Mesendoderm (in vitro differentiated cells): Measurements from ENCODE around the gene CYFIP1.

Experiments used
- DNase-seq: peaks from one replicate; pipeline ENCODE4 v3.0.0; 2013
- H2AK5ac ChIP-seq: 2 replicates; pipeline ENCODE4 v1.6.1; 2013; ENCODE audit warnings: low read length, inconsistent platforms
- H2BK120ac ChIP-seq: 2 replicates; pipeline ENCODE4 v1.6.1; 2013; ENCODE audit warnings: low read depth, mild to moderate bottlenecking, low read length, moderate library complexity, mixed read lengths
- H2BK15ac ChIP-seq: replicated peaks from 2 replicates; pipeline ENCODE4 v1.6.1; 2013; ENCODE audit warnings: low read depth, mild to moderate bottlenecking, moderate library complexity
- H2BK5ac ChIP-seq: 2 replicates; pipeline ENCODE4 v1.6.1; 2013; ENCODE audit warnings: low read length, inconsistent platforms
- H3K18ac ChIP-seq: 2 replicates; pipeline ENCODE4 v1.6.1; 2013; ENCODE audit warnings: mild to moderate bottlenecking, low read length, mixed read lengths
- H3K23ac ChIP-seq: one replicate; pipeline ENCODE4 v1.6.1; 2013; ENCODE audit warnings: low read length
- H3K27ac ChIP-seq: 2 replicates; pipeline ENCODE4 v1.5.1; 2013; ENCODE audit warnings: low read depth, mild to moderate bottlenecking, inconsistent platforms, low read length, moderate library complexity
- H3K27me3 ChIP-seq: 2 replicates; pipeline ENCODE4 v1.6.1; 2013; ENCODE audit warnings: low read length, control low read depth, mild to moderate bottlenecking, inconsistent platforms; ENCODE audit not compliant: insufficient read depth, poor library complexity
- H3K36me3 ChIP-seq: 2 replicates; pipeline ENCODE4 v1.6.1; 2013; ENCODE audit warnings: low read length, inconsistent platforms; ENCODE audit not compliant: control insufficient read depth, insufficient read depth
- H3K4ac ChIP-seq: one replicate; pipeline ENCODE4 v1.6.1; 2013; ENCODE audit warnings: low read depth, mild to moderate bottlenecking, low read length, moderate library complexity
- H3K4me1 ChIP-seq: 2 replicates; pipeline ENCODE4 v1.6.1; 2013; ENCODE audit warnings: low read depth, low read length, inconsistent platforms; ENCODE audit not compliant: control insufficient read depth
- H3K4me2 ChIP-seq: 2 replicates; pipeline ENCODE4 v1.6.1; 2013; ENCODE audit warnings: low read length
- H3K4me3 ChIP-seq: 2 replicates; pipeline ENCODE4 v1.5.1; 2013; ENCODE audit warnings: mild to moderate bottlenecking, low read length
- H3K56ac ChIP-seq: one replicate; pipeline ENCODE4 v1.6.1; 2013; ENCODE audit warnings: low read length
- H3K79me1 ChIP-seq: 2 replicates; pipeline ENCODE4 v1.6.1; 2013; ENCODE audit warnings: low read length, inconsistent platforms
- H3K79me2 ChIP-seq: 2 replicates; pipeline ENCODE4 v1.6.1; 2013; ENCODE audit warnings: mild to moderate bottlenecking, low read length; ENCODE audit not compliant: control insufficient read depth, insufficient read depth
- H3K9ac ChIP-seq: 2 replicates; pipeline ENCODE4 v1.6.1; 2013; ENCODE audit warnings: low read length, inconsistent platforms
- H4K5ac ChIP-seq: one replicate; pipeline ENCODE4 v1.6.1; 2013; ENCODE audit warnings: low read length
- H4K8ac ChIP-seq: one replicate; pipeline ENCODE4 v1.6.1; 2013; ENCODE audit warnings: low read depth, mild to moderate bottlenecking, control low read depth, low read length, moderate library complexity
- WGBS: extraction: QIAGEN DNeasy Blood & Tissue Kit; methylation state at CpG from one replicate; pipeline ENCODE4 v1.1.7; 2013; ENCODE audit warnings: low lambda C conversion rate, missing lambda C conversion rate; ENCODE audit not compliant: insufficient coverage; ENCODE audit errors: extremely low coverage; 5-methylcytosine and 5-hydroxymethylcytosine counted together

The CYFIP1 gene

GRCh38 chr15:22925875-22926274 lies 54.3 kb downstream of the CYFIP1 start:
- Histone ChIP-seq H3K4me2 (no peak overlapping the region), H3K4ac (no peak overlapping the region), H4K5ac (no peak overlapping the region), H2AK5ac (no peak overlapping the region), H3K9ac (no peak overlapping the region), H3K18ac (no peak overlapping the region), H3K79me2 (no peaks in the 10 kb centered on the region), H3K23ac (no peak overlapping the region), H3K27me3 (no peaks in the 10 kb centered on the region), H2BK120ac (no peak overlapping the region), H3K27ac (no peak overlapping the region), H4K8ac (no peak overlapping the region), H2BK5ac (no peak overlapping the region), H3K56ac (no peak overlapping the region), H2BK15ac (no peak overlapping the region), H3K4me3 (no peak overlapping the region), H3K79me1 (no peaks in the 10 kb centered on the region), H3K36me3 (peaks cover 2% of the 10 kb centered on the region), H3K4me1 (no peaks in the 10 kb centered on the region)
- DNase-seq, result no peak
- WGBS, result no CpG with 5 or more reads among the region's 17 CpGs

- no peak overlapping the region for H3K56ac ChIP-seq
- no peak overlapping the region for H3K4ac ChIP-seq
- H3K27ac ChIP-seq, result no peak overlapping the region
- H2BK5ac ChIP-seq, result no peak overlapping the region
- peaks cover 3% of the 10 kb centered on the region for H3K36me3 ChIP-seq
- H3K23ac ChIP-seq, result no peak overlapping the region
- H3K27me3 ChIP-seq, result no peaks in the 10 kb centered on the region
- H3K4me1 ChIP-seq, result no peaks in the 10 kb centered on the region
- no peak overlapping the region for H3K4me2 ChIP-seq
- no peak overlapping the region for H2BK15ac ChIP-seq
- no CpG with 5 or more reads among the region's 5 CpGs for WGBS
- no peak overlapping the region for H3K4me3 ChIP-seq
- no peaks in the 10 kb centered on the region for H3K79me2 ChIP-seq
- H2BK120ac ChIP-seq, result no peak overlapping the region
- no peak overlapping the region for H3K9ac ChIP-seq
- H4K5ac ChIP-seq, result no peak overlapping the region
- no peak overlapping the region for H4K8ac ChIP-seq
- no peaks in the 10 kb centered on the region for H3K79me1 ChIP-seq
- no peak overlapping the region for H3K18ac ChIP-seq
- no peak overlapping the region for H2AK5ac ChIP-seq
- no peak for DNase-seq
These were observed 58.2 kb downstream of the CYFIP1 start for GRCh38 chr15:22922003-22922402.

DNA sequence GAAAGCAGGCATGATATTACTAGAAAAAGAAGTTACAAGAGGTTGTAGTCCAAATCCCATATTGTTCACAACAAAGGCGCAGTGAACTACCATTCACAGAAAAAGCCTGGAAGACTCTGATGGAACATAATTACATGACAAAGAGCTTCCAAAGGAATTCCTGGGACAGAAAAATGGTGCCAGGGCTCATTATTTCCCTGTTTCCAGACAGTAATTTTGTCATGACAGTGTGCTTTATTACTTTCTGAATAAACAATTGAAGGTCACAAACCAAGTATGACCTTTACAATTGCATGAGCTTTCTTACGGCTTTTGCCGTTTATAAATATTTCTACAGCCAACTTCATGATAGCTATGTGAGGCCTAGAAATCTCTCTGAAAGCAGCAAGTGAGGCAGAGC lies 61.0 kb downstream of the CYFIP1 start:
- H3K36me3 ChIP-seq, result peaks cover 1% of the 10 kb centered on the region
- H3K4me3 ChIP-seq, result no peak overlapping the region
- no peak overlapping the region for H3K18ac ChIP-seq
- no peak overlapping the region for H3K9ac ChIP-seq
- H3K4me2 ChIP-seq, result no peak overlapping the region
- H3K79me2 ChIP-seq, result no peaks in the 10 kb centered on the region
- no peak overlapping the region for H2BK5ac ChIP-seq
- H3K4me1 ChIP-seq, result no peaks in the 10 kb centered on the region
- no peak overlapping the region for H2AK5ac ChIP-seq
- no peak overlapping the region for H2BK120ac ChIP-seq
- H4K8ac ChIP-seq, result no peak overlapping the region
- no peak overlapping the region for H4K5ac ChIP-seq
- no peak overlapping the region for H3K4ac ChIP-seq
- no peak overlapping the region for H2BK15ac ChIP-seq
- H3K56ac ChIP-seq, result no peak overlapping the region
- no peak for DNase-seq
- no peaks in the 10 kb centered on the region for H3K79me1 ChIP-seq
- H3K23ac ChIP-seq, result no peak overlapping the region
- no peak overlapping the region for H3K27ac ChIP-seq
- WGBS, result no CpG with 5 or more reads among the region's 3 CpGs
- H3K27me3 ChIP-seq, result no peaks in the 10 kb centered on the region

DNA sequence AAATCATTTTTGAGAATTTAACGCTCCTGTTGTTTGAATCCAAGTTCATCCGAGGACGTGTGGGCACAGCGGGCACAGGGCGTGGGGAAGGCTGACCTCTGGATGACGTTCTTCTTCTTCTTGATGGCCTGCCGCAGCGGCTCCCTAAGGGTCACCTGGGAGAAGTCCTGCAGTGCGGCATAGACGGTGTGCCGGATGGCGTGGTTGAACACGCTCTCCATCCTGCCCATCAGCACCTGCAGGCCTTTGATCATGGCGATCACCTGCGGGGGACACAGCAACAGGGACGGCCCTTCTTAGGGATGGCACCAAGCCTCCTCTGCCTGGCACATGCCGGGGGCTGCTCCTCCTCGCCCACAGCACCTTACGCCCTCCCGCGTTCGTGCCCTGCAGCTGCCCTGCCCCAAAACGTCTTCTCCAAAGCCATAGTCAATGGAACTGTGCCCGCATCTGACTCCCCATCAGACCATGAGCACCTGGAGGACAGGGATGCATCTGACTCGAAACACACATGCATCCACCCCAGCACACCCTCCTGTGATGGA lies 61.5 kb downstream of the CYFIP1 start:
- no peak for DNase-seq
- Histone ChIP-seq H3K4ac (no peak overlapping the region), H3K79me2 (no peaks in the 10 kb centered on the region), H2BK15ac (no peak overlapping the region), H4K5ac (no peak overlapping the region), H2BK5ac (no peak overlapping the region), H3K9ac (no peak overlapping the region), H3K23ac (no peak overlapping the region), H3K4me1 (no peaks in the 10 kb centered on the region), H3K36me3 (peaks cover 3% of the 10 kb centered on the region), H4K8ac (no peak overlapping the region), H3K4me2 (no peak overlapping the region), H3K56ac (no peak overlapping the region), H3K27ac (no peak overlapping the region), H3K4me3 (no peak overlapping the region), H3K18ac (no peak overlapping the region), H3K27me3 (no peaks in the 10 kb centered on the region), H2AK5ac (no peak overlapping the region), H2BK120ac (no peak overlapping the region), H3K79me1 (no peaks in the 10 kb centered on the region)
- WGBS, result no CpG with 5 or more reads among the region's 25 CpGs

DNA sequence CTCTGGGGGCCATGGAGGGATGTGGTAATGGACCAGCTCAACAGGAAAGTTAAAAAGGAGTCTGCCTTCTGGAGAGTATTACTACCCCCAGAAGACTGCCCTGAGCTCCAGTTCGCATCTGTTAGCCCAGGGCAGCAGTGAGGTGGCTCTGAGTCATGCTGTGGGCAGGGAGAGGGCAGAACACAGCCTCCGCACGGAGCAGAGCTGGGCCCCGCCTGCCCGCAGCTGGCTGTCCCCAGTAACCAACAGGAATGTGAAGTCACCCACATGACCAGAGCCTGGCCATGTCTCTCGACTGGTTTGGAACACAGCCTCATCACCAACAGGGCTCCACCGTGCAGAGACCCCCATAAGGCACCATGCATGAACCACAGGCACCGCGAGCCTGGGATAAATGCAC lies 62.1 kb downstream of the CYFIP1 start:
- no peak overlapping the region for H2BK120ac ChIP-seq
- H3K27me3 ChIP-seq, result no peaks in the 10 kb centered on the region
- no peak overlapping the region for H2BK15ac ChIP-seq
- H4K8ac ChIP-seq, result no peak overlapping the region
- no peaks in the 10 kb centered on the region for H3K79me1 ChIP-seq
- H3K9ac ChIP-seq, result no peak overlapping the region
- peaks cover 3% of the 10 kb centered on the region for H3K36me3 ChIP-seq
- H2AK5ac ChIP-seq, result no peak overlapping the region
- H4K5ac ChIP-seq, result no peak overlapping the region
- H3K18ac ChIP-seq, result no peak overlapping the region
- no peaks in the 10 kb centered on the region for H3K4me1 ChIP-seq
- H2BK5ac ChIP-seq, result no peak overlapping the region
- H3K79me2 ChIP-seq, result no peaks in the 10 kb centered on the region
- no CpG with 5 or more reads among the region's 9 CpGs for WGBS
- H3K27ac ChIP-seq, result no peak overlapping the region
- H3K4me3 ChIP-seq, result no peak overlapping the region
- no peak overlapping the region for H3K23ac ChIP-seq
- no peak overlapping the region for H3K56ac ChIP-seq
- no peak overlapping the region for H3K4me2 ChIP-seq
- H3K4ac ChIP-seq, result no peak overlapping the region
- no peak for DNase-seq

DNA sequence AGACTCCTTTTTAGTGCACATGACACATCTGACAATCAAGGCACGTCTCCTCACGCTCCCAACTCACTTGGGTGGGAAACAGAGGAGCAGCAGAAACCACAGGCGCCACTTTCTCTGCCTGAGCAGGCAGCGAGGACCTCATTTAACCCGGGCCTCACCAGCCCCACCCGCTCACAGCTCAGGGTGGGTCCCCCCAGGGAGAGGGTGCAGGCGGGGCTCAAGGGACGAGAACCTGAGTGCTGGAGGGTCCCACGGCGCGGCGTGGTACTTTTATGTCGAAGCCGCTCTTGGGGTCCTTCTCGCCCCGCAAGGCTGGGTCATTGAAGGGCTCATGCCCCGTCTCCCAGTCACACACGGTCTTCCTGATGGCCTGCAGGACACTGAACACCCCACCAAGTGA lies 62.6 kb downstream of the CYFIP1 start:
- Histone ChIP-seq H3K4me3 (no peak overlapping the region), H3K4ac (no peak overlapping the region), H3K9ac (no peak overlapping the region), H3K27ac (no peak overlapping the region), H3K79me1 (no peaks in the 10 kb centered on the region), H3K36me3 (peaks cover 3% of the 10 kb centered on the region), H2BK5ac (no peak overlapping the region), H3K56ac (no peak overlapping the region), H3K23ac (no peak overlapping the region), H2AK5ac (no peak overlapping the region), H4K5ac (no peak overlapping the region), H2BK15ac (no peak overlapping the region), H3K4me1 (no peaks in the 10 kb centered on the region), H3K18ac (no peak overlapping the region), H4K8ac (no peak overlapping the region), H3K4me2 (no peak overlapping the region), H2BK120ac (no peak overlapping the region), H3K27me3 (no peaks in the 10 kb centered on the region), H3K79me2 (no peaks in the 10 kb centered on the region)
- WGBS, result no CpG with 5 or more reads among the region's 18 CpGs
- DNase-seq, result no peak
